ENCODE measurements around the gene ZNF185.

The ZNF185 gene

DNA sequence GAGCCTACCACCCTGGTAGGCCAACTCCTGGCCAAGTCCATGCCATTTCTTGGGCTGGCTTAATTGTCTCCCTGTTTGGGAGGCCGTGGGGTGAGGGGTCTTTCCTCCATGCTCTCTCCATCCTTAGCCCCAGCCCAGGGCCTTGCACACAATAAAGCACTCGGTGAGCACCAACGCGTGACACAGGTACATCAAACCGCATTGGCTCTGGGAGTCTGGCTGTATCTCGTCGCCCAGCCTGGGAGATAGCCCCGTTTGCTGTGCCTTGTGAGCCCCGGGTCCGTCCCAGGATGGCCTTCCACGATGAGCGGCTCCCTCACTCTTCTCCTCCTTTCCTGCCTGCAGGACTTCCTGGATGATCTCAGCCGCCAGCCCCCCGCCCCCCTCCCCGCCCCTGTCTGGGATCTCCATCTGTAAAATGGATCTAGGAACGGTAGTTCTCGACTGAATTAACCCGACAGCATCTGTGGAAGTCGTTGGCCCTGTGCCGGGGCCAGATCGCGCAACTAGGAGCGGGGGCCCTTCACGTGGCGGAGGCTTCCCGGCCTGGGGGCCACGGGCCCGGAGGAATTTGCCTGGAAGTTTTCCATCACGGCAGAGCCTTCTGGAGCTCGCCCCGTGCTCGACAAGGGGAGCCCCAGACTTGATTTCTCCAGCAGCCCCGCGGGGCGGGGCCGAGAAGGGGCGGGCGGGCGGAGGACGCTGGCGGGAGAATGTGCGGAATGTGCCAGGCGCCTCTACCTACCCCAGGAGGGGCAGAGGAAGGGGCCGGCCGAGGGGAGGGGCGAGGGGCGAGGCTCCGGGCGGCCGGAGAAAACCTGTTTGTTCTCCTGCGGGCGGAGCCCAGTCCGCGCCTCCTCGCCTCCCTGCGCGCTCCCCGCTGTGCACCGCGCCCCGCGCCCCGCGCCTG lies at the start of gene ZNF185:
TSS of gene ZNF185 (plus strand) at position 846 of the 910 bp plus-strand sequence. CDS start 16,423 bp downstream, outside the sequence.
- DNase-seq (ENCODE audit: low read depth in 1 of 2, low spot score in 1 of 2), result peak; percentile 55 to 79
- TF ChIP-seq JUND (IDR thresholded peaks at IDR 0.05; ENCODE audit: low read depth), result no peak
- in situ Hi-C loops (cut with HindIII; ENCODE audit: low pct_unique_long_range_greater_than_20kb, low sequenced_read_pairs), result no loop called here

DNA sequence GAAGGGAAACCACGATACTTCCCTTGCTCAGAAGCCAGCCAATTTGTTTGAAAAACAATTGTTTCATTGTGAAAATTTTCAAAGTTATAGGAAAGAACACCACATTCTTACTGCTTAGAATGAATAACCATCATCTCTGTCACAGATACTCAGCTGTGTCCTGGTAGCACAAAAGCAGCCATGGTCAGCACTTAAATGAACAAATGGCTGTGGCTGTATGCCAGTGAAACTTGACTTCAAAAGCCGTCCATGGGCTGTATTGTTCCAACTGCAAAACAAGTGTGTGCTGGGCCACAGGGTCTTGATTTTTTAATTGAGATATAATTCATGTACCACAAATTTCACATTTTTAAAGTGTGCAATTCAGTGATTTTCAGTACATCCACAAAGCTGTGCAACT lies 47.4 kb upstream of the ZNF185 start:
- no peak for DNase-seq (ENCODE audit: low read depth in 1 of 2, low spot score in 1 of 2)
- TF ChIP-seq JUND (IDR thresholded peaks at IDR 0.05; ENCODE audit: low read depth), result no peak
- in situ Hi-C loops (cut with HindIII; ENCODE audit: low pct_unique_long_range_greater_than_20kb, low sequenced_read_pairs), result no loop called here

DNA sequence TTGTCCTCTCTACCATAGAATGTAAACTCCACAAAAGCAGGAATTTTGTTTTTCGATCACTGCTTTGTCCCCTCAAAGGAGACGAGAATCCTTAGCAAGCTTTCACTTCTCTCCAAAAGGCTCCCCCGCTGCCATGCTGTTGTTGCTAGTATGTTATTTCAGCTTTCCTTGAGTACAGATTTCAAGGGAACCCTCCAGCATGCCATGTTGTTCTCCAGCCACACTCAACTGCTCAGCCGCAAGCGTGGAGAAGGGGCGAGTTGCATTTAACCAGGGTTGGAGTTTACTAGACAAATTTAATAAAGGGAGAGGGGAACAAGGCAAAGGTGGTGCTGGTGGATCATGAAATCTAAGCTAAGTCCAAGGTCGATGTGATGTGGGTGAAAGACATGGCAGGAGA lies 43.9 kb upstream of the ZNF185 start:
- no peak for TF ChIP-seq JUND (IDR thresholded peaks at IDR 0.05; ENCODE audit: low read depth)
- in situ Hi-C loops (cut with HindIII; ENCODE audit: low pct_unique_long_range_greater_than_20kb, low sequenced_read_pairs), result no loop called here

DNA sequence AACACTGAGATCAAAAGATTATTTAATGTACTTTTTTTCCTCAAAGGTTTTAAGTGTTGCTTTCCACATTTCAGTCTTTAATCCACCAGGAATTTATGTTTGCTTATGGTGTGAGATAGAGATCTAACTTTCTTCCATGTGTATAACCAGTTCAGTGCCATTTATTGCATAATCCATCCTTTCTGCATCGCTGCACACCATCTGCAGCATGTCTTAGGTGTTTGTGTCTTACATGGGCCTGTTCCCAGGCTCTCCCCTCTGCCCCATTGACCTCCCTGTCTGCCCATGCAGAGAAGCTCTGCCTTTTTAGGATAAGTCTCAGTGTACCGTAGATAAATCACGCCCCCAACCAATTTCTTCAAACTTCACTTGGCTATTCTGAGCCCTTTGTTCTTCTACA lies 36.8 kb upstream of the ZNF185 start:
- no peak for TF ChIP-seq JUND (IDR thresholded peaks at IDR 0.05; ENCODE audit: low read depth)
- in situ Hi-C loops (cut with HindIII; ENCODE audit: low pct_unique_long_range_greater_than_20kb, low sequenced_read_pairs), result no loop called here

More for the DNA sequence above, 43.9 kb upstream of the ZNF185 start:
- DNase-seq (ENCODE audit: low read depth in 1 of 2, low spot score in 1 of 2), result no peak

DNA sequence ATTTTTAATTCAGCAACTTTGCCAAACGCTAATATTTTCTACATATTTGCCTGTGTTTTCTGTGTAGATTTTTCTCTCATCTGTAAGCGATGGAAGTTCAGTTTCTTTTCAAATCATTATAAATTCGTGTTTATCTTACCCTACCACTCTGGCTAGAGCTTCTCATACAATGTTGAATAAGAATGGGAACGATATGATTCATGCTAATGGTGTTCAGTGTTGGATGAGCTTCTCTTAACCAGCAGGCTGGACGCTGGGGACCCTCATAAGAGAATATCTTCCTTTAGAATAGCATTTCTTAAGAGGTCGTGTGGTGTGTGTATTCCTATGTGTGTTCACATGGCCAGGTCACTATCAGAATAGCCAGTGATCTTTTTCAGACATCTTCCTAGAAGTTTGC lies 36.0 kb upstream of the ZNF185 start:
- in situ Hi-C loops (cut with HindIII; ENCODE audit: low pct_unique_long_range_greater_than_20kb, low sequenced_read_pairs), result no loop called here
- no peak for TF ChIP-seq JUND (IDR thresholded peaks at IDR 0.05; ENCODE audit: low read depth)
- DNase-seq (ENCODE audit: low read depth in 1 of 2, low spot score in 1 of 2), result no peak

More for the DNA sequence above, 36.8 kb upstream of the ZNF185 start:
- peak; percentile 4 to 57 for DNase-seq (ENCODE audit: low read depth in 1 of 2, low spot score in 1 of 2)

DNA sequence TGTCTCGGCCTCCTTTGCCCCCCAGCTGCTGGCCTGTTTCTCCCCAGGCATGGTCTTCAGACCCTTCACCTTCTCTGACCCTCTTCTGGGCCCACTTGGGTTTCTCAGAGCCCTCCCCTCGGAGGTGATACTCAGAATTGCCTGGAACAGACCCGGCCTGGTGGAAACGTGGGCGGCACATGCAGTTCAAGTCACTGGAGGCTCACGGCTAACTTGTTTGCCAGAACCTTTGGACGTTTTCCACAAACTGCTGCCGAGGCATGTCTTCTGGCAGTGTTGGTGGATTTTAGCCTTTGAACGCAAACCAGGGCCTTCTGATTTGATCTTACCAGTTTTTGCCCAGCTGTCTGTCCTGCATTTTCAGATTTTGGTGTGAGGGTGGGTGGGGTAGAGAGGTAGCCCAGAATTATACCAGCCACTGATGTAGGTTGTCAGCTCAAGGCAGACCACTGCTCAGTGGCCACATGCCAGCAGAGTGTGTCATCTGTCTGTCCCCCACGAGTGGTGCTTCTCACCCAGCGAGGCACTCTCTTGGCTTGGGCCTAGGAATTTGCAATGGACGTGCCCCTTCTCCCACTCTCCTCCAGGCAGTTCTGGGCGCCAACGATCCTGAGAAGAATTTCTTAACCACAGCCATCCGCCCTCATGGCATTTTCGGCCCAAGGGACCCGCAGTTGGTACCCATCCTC lies 32.5 kb upstream of the ZNF185 start:
- DNase-seq (ENCODE audit: low read depth in 1 of 2, low spot score in 1 of 2), result no peak
- in situ Hi-C loops (cut with HindIII; ENCODE audit: low pct_unique_long_range_greater_than_20kb, low sequenced_read_pairs), result no loop called here
- TF ChIP-seq JUND (IDR thresholded peaks at IDR 0.05; ENCODE audit: low read depth), result no peak

DNA sequence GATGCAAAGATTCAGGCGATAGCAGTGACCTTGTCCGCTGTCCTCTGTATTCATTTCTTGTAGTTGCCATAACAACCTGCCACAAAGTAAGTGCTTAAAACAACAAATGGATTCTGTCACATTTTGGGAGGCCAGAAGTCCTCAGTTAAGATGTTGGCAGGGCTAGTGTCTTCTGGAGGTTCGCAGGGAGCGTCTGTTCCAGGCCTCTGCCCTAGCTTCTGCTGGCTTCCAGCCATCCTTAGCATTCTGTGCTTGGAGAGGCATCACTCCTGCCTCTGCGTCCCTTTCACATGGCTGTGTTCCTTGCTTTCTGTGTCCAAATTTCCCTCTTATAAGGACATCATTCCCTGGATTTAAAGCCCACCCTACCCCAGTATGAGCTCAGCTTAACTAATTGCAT lies 31.5 kb upstream of the ZNF185 start:
- in situ Hi-C loops (cut with HindIII; ENCODE audit: low pct_unique_long_range_greater_than_20kb, low sequenced_read_pairs), result no loop called here
- no peak for TF ChIP-seq JUND (IDR thresholded peaks at IDR 0.05; ENCODE audit: low read depth)
- no peak for DNase-seq (ENCODE audit: low read depth in 1 of 2, low spot score in 1 of 2)

DNA sequence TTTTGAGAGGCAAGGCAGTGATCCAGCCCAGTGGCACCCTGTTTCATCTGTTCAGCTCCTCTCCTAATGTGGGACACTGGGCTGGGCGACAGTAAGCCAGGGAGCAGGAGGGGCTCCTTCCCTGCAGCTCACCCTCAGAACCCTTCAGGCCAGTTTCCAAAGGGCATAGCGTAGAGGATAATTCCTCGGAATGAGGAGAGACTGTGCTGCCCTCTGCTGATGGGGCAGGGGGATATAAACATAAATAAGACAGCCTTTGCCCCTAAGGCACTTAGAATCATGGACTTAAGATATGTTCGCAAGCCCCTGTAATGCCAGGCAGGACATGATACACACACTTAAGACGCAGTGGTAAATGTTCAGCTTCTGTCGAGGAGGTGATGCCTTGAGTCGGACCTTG lies 27.9 kb upstream of the ZNF185 start:
- peak in 1 of 2 experiments; percentile 6 for DNase-seq (ENCODE audit: low read depth in 1 of 2, low spot score in 1 of 2)
- in situ Hi-C loops (cut with HindIII; ENCODE audit: low pct_unique_long_range_greater_than_20kb, low sequenced_read_pairs), result no loop called here
- no peak for TF ChIP-seq JUND (IDR thresholded peaks at IDR 0.05; ENCODE audit: low read depth)

DNA sequence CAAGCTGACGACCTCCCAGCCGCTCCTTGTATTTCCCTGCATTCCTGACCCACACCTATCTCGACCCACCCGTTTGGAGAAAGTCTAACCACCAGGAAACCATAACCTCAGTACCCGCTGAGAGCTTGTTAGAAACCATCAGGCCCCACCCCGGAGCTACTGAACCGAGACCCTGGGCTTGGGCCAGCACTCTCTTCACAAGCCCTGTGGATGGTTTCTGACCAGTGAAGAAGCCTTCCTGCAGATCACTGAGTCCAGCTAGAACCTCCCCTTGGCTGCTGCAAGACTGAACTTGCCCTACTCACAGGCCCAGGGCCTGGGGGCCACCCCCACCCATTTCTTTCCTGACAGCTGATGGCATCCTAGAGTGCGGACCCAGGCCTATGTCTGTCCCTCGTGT lies 26.6 kb upstream of the ZNF185 start:
- TF ChIP-seq JUND (IDR thresholded peaks at IDR 0.05; ENCODE audit: low read depth), result no peak
- in situ Hi-C loops (cut with HindIII; ENCODE audit: low pct_unique_long_range_greater_than_20kb, low sequenced_read_pairs), result no loop called here
- no peak for DNase-seq (ENCODE audit: low read depth in 1 of 2, low spot score in 1 of 2)

DNA sequence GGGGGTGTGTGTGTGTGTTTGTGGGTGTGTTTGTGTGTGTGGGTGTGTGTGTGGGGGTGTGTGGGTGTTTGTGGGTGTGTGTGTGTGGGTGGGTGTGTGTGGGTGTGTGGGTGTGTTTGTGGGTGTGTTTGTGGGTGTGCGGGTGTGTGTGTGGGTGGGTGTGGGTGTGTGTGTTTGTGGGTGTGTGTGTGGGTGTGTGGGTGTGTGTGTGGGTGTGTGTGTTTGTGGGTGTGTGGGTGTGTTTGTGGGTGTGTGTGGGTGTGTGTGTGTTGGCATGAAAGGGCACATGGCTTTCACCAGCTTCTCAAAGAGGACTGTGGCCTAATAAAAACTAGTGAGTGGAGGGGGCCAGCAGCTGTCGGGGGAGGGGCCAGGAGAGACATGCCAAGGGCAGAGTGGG lies 25.3 kb upstream of the ZNF185 start:
- no peak for DNase-seq (ENCODE audit: low read depth in 1 of 2, low spot score in 1 of 2)
- no peak for TF ChIP-seq JUND (IDR thresholded peaks at IDR 0.05; ENCODE audit: low read depth)
- in situ Hi-C loops (cut with HindIII; ENCODE audit: low pct_unique_long_range_greater_than_20kb, low sequenced_read_pairs), result no loop called here

DNA sequence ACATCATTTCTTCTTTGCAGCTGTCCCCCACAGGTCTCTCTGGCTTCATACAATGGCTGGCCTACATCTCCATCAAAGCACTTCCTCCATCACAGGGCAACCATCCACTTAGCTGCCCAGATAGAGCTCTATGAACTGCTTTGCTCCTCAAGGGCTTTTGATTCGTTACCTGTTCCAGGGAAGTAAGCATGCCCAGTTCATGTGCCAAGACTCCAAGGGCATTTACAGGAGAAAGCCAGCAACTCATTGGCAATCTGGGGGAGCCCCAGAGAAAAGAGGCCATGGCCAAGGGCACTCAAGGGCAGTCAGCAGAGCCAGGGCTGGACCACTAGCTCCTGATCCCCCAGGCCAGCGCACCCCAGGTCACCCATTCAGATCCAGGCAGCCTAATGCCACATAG lies 24.5 kb upstream of the ZNF185 start:
- TF ChIP-seq JUND (IDR thresholded peaks at IDR 0.05; ENCODE audit: low read depth), result no peak
- no peak for DNase-seq (ENCODE audit: low read depth in 1 of 2, low spot score in 1 of 2)
- in situ Hi-C loops (cut with HindIII; ENCODE audit: low pct_unique_long_range_greater_than_20kb, low sequenced_read_pairs), result no loop called here

DNA sequence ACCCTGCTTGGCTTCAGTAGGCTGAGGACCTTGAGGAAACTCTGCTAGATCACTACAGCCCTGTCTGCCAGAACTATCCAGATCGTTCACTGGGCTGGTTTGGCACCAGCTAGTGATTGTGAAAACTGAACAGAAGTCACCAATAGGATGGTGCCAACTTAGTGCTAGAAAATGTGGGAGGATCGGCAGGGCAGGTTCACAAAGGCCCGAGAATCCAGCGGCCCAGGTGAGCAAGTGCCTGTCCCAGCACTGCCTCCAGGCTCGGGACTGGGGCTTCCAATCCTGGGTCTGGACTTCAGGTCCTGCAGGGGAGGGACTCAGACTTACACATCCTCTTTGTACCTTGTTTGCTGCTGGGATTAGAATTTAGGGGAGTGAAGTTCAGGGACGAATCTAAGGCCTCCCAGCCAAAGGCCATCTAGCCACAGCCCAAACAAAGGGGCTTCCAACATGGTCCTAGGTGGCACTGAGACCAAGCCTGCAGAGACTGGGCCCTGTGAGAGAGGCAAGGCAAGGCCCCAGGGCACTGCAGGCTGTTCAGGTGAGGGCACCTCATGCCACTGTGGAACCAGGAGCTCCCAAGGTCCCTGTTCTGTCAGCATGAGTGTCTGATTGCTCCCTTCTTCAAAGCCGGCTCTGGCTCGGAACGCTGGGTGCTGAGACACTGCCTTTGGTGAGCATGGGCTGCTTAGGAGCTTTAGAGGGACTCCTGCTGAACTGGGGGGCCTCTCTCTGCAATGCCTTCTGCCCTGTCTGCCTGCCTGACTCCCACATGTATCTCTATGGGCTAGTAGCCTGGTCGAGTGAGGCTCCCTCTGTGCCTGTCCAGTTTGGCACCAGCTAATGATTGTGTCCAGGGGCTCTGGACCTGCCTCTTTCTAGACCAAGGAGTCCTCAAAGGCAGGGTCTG lies 20.7 kb upstream of the ZNF185 start:
- in situ Hi-C loops (cut with HindIII; ENCODE audit: low pct_unique_long_range_greater_than_20kb, low sequenced_read_pairs), result no loop called here
- DNase-seq (ENCODE audit: low read depth in 1 of 2, low spot score in 1 of 2), result no peak
- TF ChIP-seq JUND (IDR thresholded peaks at IDR 0.05; ENCODE audit: low read depth), result no peak

All from T47D (cell line).